OCI-LY1 (cell line): ENCODE measurements around the gene TTR.

ENCODE experiments used
- CTCF ChIP-seq: fragments of 200-600 bp; sonication (generic), shearing (Covaris generic); IDR thresholded peaks from 2 replicates; pipeline ENCODE4 v1.5.1; 2017; ENCODE audit warnings: mild to moderate bottlenecking, antibody characterized with exemption, low read length, moderate library complexity, mixed read lengths
- EZH2 ChIP-seq: fragments of 200-600 bp; sonication (generic), shearing (Covaris generic); IDR thresholded peaks from 2 replicates; pipeline ENCODE4 v1.8.0; 2017; ENCODE audit warnings: borderline replicate concordance, mixed run types, mild to moderate bottlenecking, antibody characterized with exemption, low read length, moderate library complexity, mixed read lengths

- TF ChIP-seq CTCF (no peak), EZH2 (no peak)
Observed at GRCh38 chr18:31632356-31632755, 40.7 kb downstream of the TTR start.
